Activated CD8-positive, alpha-beta memory T cell treated with anti-CD3 and anti-CD28 coated beads, Interleukin-2, amount 50 U/mL, for 1 hour (primary cell): Measurements from ENCODE around the gene MED14.

Experiments used
- DNase-seq: peaks from one replicate; pipeline ENCODE4 v3.0.0-alpha.2; 2020; ENCODE audit errors: extremely low read depth

MED14 gene

GRCh38 chrX:40729598-40730584, 5.5 kb downstream of the MED14 start:
- no peak for DNase-seq

GRCh38 chrX:40727581-40728252, 7.6 kb downstream of the MED14 start:
- DNase-seq = no peak

- no peak for DNase-seq
Observed at GRCh38 chrX:40727093-40727492, 8.2 kb downstream of the MED14 start.

GRCh38 chrX:40722930-40723329, 12.4 kb downstream of the MED14 start:
- no peak for DNase-seq

GRCh38 chrX:40721489-40722106, 13.7 kb downstream of the MED14 start:
- DNase-seq = no peak

GRCh38 chrX:40720792-40721191, 14.6 kb downstream of the MED14 start:
- no peak for DNase-seq

- no peak for DNase-seq
Observed at GRCh38 chrX:40720339-40720738, 15.0 kb downstream of the MED14 start.

GRCh38 chrX:40719731-40720130, 15.6 kb downstream of the MED14 start:
- DNase-seq = no peak

GRCh38 chrX:40719218-40719617, 16.1 kb downstream of the MED14 start:
- DNase-seq = no peak

GRCh38 chrX:40709395-40709794, 25.9 kb downstream of the MED14 start:
- DNase-seq = no peak

GRCh38 chrX:40705658-40706312, 29.6 kb downstream of the MED14 start:
- no peak for DNase-seq

GRCh38 chrX:40700640-40701342, 34.6 kb downstream of the MED14 start:
- DNase-seq = no peak

- no peak for DNase-seq
Observed at GRCh38 chrX:40698851-40699250, 36.5 kb downstream of the MED14 start.

- DNase-seq = no peak
Observed at GRCh38 chrX:40694802-40695201, 40.5 kb downstream of the MED14 start.

GRCh38 chrX:40688929-40689328, 46.4 kb downstream of the MED14 start:
- no peak for DNase-seq

GRCh38 chrX:40687169-40687568, 48.2 kb downstream of the MED14 start:
- no peak for DNase-seq

- no peak for DNase-seq
Observed at GRCh38 chrX:40685362-40685918, 49.9 kb downstream of the MED14 start.

GRCh38 chrX:40684092-40684491, 51.2 kb downstream of the MED14 start:
- DNase-seq = no peak

GRCh38 chrX:40683245-40683644, 52.1 kb downstream of the MED14 start:
- DNase-seq = no peak

- DNase-seq = no peak
Observed at GRCh38 chrX:40671126-40671525, 64.2 kb downstream of the MED14 start.
